ENCODE results near the gene SPEG. TPM values are rescaled to one million over a fixed set of nuclear protein-coding genes. Genes with fewer than 3 reads are reported as not detected.

Gene SPEG
- total and polyA plus RNA-seq, 2 of the 13 experiments (the other 11 are each of a cell fraction or from before 2014, with no cell fraction given): 0.18 to 0.24 TPM

DNA sequence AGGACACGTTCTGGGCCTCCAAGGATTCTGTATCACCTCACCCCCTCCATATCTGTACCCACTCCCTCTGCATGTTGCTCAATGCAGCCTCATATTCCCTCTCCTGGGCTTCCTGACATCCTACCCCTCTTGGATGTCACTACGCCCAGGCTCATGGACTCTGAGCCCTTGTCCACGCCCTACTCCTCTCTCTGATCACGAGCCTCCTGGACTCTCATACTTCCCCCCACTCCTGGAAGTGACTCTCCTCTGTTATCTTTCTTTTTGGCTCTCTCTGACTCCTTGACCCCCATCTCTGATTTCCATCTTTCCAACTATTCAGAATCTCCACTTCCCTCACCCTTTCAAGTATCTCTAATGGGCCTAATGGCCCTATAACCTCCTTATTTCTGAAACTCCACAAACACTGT is 111.3 kb downstream of the SPEG start (continued):
- TF ChIP-seq ARID2 (CRISPR knock-in tag; IDR thresholded peaks at IDR 0.05; ENCODE audit: borderline replicate concordance) (no peak), KDM6A (CRISPR knock-in tag; IDR thresholded peaks at IDR 0.05; ENCODE audit: low read depth) (0 out of 2 replicates have a peak, but pooled peaks have one; percentile 56), SMYD3 (CRISPR knock-in tag; IDR thresholded peaks at IDR 0.05) (no peak), SIX4 (CRISPR knock-in tag; IDR thresholded peaks at IDR 0.05) (peak; percentile 92), NFKBIZ (CRISPR knock-in tag; IDR thresholded peaks at IDR 0.05) (peak; percentile 89; the same call in 1 of the 2 replicates), MXD3 (CRISPR knock-in tag; IDR thresholded peaks at IDR 0.05) (no peak), ZNF577 (CRISPR knock-in tag; IDR thresholded peaks at IDR 0.05; ENCODE audit: borderline replicate concordance, low read depth) (no peak), ZNF143 (CRISPR knock-in tag; IDR thresholded peaks at IDR 0.05) (no peak), SYNCRIP (IDR thresholded peaks at IDR 0.05; ENCODE audit: insufficient read depth, low read depth, low read length) (no peak), PHF8 (CRISPR knock-in tag; IDR thresholded peaks at IDR 0.05) (no peak), E2F1 (CRISPR knock-in tag; IDR thresholded peaks at IDR 0.05) (no peak), ATF2 (CRISPR knock-in tag; IDR thresholded peaks at IDR 0.05) (0 out of 2 replicates have a peak, but pooled peaks have one; percentile 36), XBP1 (CRISPR knock-in tag; IDR thresholded peaks at IDR 0.05) (no peak), KDM2A (CRISPR knock-in tag; IDR thresholded peaks at IDR 0.05; ENCODE audit: borderline replicate concordance, low read depth) (0 out of 2 replicates have a peak, but pooled peaks have one; percentile 70), ZNF329 (CRISPR knock-in tag; IDR thresholded peaks at IDR 0.05; ENCODE audit: low read depth) (no peak), PRDM4 (CRISPR knock-in tag; IDR thresholded peaks at IDR 0.05; ENCODE audit: borderline replicate concordance) (no peak)
- TF ChIP-seq, protein P1, sequence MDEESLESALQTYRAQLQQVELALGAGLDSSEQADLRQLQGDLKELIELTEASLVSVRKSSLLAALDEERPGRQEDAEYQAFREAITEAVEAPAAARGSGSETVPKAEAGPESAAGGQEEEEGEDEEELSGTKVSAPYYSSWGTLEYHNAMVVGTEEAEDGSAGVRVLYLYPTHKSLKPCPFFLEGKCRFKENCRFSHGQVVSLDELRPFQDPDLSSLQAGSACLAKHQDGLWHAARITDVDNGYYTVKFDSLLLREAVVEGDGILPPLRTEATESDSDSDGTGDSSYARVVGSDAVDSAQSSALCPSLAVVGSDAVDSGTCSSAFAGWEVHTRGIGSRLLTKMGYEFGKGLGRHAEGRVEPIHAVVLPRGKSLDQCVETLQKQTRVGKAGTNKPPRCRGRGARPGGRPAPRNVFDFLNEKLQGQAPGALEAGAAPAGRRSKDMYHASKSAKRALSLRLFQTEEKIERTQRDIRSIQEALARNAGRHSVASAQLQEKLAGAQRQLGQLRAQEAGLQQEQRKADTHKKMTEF (CRISPR knock-in tag; IDR thresholded peaks at IDR 0.05): peak; percentile 82
- TF ChIP-seq, protein P2, sequence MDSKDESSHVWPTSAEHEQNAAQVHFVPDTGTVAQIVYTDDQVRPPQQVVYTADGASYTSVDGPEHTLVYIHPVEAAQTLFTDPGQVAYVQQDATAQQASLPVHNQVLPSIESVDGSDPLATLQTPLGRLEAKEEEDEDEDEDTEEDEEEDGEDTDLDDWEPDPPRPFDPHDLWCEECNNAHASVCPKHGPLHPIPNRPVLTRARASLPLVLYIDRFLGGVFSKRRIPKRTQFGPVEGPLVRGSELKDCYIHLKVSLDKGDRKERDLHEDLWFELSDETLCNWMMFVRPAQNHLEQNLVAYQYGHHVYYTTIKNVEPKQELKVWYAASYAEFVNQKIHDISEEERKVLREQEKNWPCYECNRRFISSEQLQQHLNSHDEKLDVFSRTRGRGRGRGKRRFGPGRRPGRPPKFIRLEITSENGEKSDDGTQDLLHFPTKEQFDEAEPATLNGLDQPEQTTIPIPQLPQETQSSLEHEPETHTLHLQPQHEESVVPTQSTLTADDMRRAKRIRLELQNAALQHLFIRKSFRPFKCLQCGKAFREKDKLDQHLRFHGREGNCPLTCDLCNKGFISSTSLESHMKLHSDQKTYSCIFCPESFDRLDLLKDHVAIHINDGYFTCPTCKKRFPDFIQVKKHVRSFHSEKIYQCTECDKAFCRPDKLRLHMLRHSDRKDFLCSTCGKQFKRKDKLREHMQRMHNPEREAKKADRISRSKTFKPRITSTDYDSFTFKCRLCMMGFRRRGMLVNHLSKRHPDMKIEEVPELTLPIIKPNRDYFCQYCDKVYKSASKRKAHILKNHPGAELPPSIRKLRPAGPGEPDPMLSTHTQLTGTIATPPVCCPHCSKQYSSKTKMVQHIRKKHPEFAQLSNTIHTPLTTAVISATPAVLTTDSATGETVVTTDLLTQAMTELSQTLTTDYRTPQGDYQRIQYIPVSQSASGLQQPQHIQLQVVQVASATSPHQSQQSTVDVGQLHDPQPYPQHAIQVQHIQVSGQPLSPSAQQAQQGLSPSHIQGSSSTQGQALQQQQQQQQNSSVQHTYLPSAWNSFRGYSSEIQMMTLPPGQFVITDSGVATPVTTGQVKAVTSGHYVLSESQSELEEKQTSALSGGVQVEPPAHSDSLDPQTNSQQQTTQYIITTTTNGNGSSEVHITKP (CRISPR knock-in tag; IDR thresholded peaks at IDR 0.05; ENCODE audit: low read depth): peak; percentile 74; the same call in 1 of the 2 replicates
- TF ChIP-seq, protein P3, sequence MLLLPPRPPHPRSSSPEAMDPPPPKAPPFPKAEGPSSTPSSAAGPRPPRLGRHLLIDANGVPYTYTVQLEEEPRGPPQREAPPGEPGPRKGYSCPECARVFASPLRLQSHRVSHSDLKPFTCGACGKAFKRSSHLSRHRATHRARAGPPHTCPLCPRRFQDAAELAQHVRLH (CRISPR knock-in tag; IDR thresholded peaks at IDR 0.05; ENCODE audit: borderline replicate concordance, low read depth): peak; percentile 67; the same call in 1 of the 2 replicates
